Breast epithelium (tissue), 3 donors: Measurements from ENCODE around the gene NR4A3.

Experiments used
- CTCF ChIP-seq, 3 donors: fragments of 450-650 bp; IDR thresholded peaks; one replicate each; pipeline ENCODE4 v1.5.1; 2016 to 2017; ENCODE audit warnings: antibody characterized with exemption in 3 of 3, mild to moderate bottlenecking in 3 of 3, moderate library complexity in 3 of 3
- POLR2A ChIP-seq: fragments of 450-650 bp; IDR thresholded peaks from one replicate; pipeline ENCODE4 v1.6.1; 2016; ENCODE audit warnings: antibody characterized with exemption, mild to moderate bottlenecking, moderate library complexity

- TF ChIP-seq CTCF (IDR thresholded peaks at IDR 0.05) (no peak), POLR2A (peak; percentile 69)
Measured at GRCh38 chr9:99906403-99907207, 84.9 kb downstream of the NR4A3 start, which contains the start of gene STX17.
